MM.1S (cell line): ENCODE data around the gene MAFF.

ENCODE experiments used
- DNase-seq: peaks from one replicate; pipeline ENCODE4 v3.0.0-alpha.2; 2015
- H2AFZ ChIP-seq: fragments of 300-600 bp; sonication (generic); 2 replicates; pipeline ENCODE4 v1.6.0; 2016; ENCODE audit warnings: antibody characterized with exemption, low read length
- H3F3A ChIP-seq: fragments of 300-600 bp; sonication (generic); 2 replicates; pipeline ENCODE4 v1.6.1; 2016; ENCODE audit warnings: mild to moderate bottlenecking, antibody characterized with exemption, low read length, moderate library complexity, mixed read lengths; ENCODE audit not compliant: insufficient read depth
- H3K27ac ChIP-seq: fragments of 300-600 bp; sonication (generic); 2 replicates; pipeline ENCODE4 v1.5.1; 2016; ENCODE audit warnings: mild to moderate bottlenecking, low read length
- H3K27me3 ChIP-seq: fragments of 300-600 bp; sonication (generic); replicated peaks from 2 replicates; pipeline ENCODE4 v1.6.0; 2016; ENCODE audit warnings: low read length; ENCODE audit not compliant: insufficient read depth
- H3K36me3 ChIP-seq: fragments of 300-600 bp; sonication (generic); replicated peaks from 2 replicates; pipeline ENCODE4 v1.6.1; 2016; ENCODE audit warnings: mild to moderate bottlenecking, low read length, mixed read lengths; ENCODE audit not compliant: insufficient read depth
- H3K4me1 ChIP-seq: fragments of 300-600 bp; sonication (generic); 2 replicates; pipeline ENCODE4 v1.6.1; 2016; ENCODE audit warnings: low read length, mixed read lengths
- H3K4me2 ChIP-seq: fragments of 300-600 bp; sonication (generic); 2 replicates; pipeline ENCODE4 v1.6.0; 2016; ENCODE audit warnings: low read depth, low read length
- H3K4me3 ChIP-seq: fragments of 300-600 bp; sonication (generic); 2 replicates; pipeline ENCODE4 v1.5.1; 2016; ENCODE audit warnings: low read length, mixed read lengths
- H3K79me2 ChIP-seq: fragments of 300-600 bp; sonication (generic); 2 replicates; pipeline ENCODE4 v1.6.1; 2016; ENCODE audit warnings: mixed run types, low read length, mixed read lengths
- H3K9ac ChIP-seq: fragments of 300-600 bp; sonication (generic); 2 replicates; pipeline ENCODE4 v1.6.1; 2016; ENCODE audit warnings: low read length, mixed read lengths
- H3K9me2 ChIP-seq: fragments of 300-600 bp; sonication (generic); replicated peaks from 2 replicates; pipeline ENCODE4 v1.6.1; 2016; ENCODE audit warnings: mild to moderate bottlenecking, low read length, mixed read lengths; ENCODE audit not compliant: insufficient read depth
- H3K9me3 ChIP-seq: fragments of 300-600 bp; sonication (generic); replicated peaks from 2 replicates; pipeline ENCODE4 v1.6.1; 2016; ENCODE audit warnings: mild to moderate bottlenecking, low read length, mixed read lengths; ENCODE audit not compliant: insufficient read depth
- H4K20me1 ChIP-seq: fragments of 300-600 bp; sonication (generic); 2 replicates; pipeline ENCODE4 v1.6.1; 2016; ENCODE audit warnings: mild to moderate bottlenecking, low read length, moderate library complexity, mixed read lengths; ENCODE audit not compliant: insufficient read depth
- EZH2 ChIP-seq: fragments of 300-600 bp; sonication (generic); optimal IDR thresholded peaks from 2 replicates; pipeline ENCODE3; 2017; ENCODE audit warnings: low read depth, mild to moderate bottlenecking, antibody characterized with exemption, low read length, mixed read lengths
- EZH2phosphoT487 ChIP-seq: fragments of 300-600 bp; sonication (generic); IDR thresholded peaks from 2 replicates; pipeline ENCODE4 v1.6.1; 2018; ENCODE audit warnings: antibody characterized with exemption, low read length
- TF ChIP-seq, protein P1 (sequence below): fragments of 300-600 bp; sonication (generic); IDR thresholded peaks from 2 replicates; pipeline ENCODE4 v1.5.1; 2016; ENCODE audit warnings: antibody characterized with exemption, low read length, mixed read lengths

The MAFF gene

DNA sequence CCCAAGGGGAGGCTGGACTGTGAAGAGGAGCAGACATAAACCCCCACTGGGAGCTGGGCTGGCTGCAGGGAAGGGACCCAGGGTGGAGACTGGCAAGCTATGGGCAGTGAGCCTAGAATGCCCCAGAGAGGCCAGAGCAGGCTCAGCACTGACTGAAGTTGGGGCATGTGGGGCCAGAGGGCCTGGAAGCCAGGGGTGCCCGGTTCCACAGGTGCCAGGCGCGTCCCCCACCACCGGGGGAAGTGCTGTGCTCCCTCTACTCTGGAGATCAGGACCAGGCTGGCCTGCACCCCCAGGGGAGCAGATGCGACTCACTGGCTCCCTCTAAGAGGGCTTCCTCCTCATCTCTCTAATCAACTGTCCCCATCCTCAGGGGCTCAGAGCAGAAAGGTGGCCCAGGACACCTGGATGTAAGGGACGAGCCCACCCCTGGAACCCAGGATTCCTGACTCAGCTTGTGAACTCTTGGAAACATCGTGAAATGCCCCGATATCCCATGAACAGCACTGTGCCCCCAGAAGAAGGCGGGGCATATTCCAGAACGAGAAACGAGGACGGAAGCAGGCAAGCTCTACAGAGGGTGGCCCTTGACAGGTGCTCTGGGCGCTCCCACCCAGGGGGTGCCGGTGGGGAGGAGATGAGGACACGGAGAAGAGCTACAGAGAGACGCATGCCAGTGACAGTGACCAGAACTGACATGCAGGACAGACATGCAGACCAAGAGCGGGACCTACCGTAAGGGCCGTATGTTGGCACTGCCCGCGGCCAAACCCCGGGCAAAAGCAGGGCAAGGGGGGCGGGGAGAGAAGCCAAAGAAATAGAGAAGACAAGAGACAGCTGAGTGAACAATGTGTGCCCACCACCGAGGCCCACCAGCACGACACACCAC is 20.4 kb downstream of the MAFF start:
- H4K20me1 ChIP-seq: no peaks in the 10 kb centered on the region
- no peaks in the 10 kb centered on the region for H3K9me3 ChIP-seq
- no peaks in the 10 kb centered on the region; the same call in 1 of the 2 replicates for H3K36me3 ChIP-seq
- H3K4me1 ChIP-seq: peaks cover 15% of the 10 kb centered on the region
- no peak overlapping the region for H3K27ac ChIP-seq
- peaks cover 4% of the 10 kb centered on the region; the same call in 1 of the 2 replicates for H3K79me2 ChIP-seq
- H3K4me2 ChIP-seq: no peak overlapping the region
- no peak overlapping the region for H3K9ac ChIP-seq
- no peak overlapping the region for H2AFZ ChIP-seq
- no peaks in the 10 kb centered on the region for H3K9me2 ChIP-seq
- no peak for DNase-seq
- TF ChIP-seq EZH2phosphoT487 (no peak), EZH2 (no peak)
- TF ChIP-seq, protein P1, sequence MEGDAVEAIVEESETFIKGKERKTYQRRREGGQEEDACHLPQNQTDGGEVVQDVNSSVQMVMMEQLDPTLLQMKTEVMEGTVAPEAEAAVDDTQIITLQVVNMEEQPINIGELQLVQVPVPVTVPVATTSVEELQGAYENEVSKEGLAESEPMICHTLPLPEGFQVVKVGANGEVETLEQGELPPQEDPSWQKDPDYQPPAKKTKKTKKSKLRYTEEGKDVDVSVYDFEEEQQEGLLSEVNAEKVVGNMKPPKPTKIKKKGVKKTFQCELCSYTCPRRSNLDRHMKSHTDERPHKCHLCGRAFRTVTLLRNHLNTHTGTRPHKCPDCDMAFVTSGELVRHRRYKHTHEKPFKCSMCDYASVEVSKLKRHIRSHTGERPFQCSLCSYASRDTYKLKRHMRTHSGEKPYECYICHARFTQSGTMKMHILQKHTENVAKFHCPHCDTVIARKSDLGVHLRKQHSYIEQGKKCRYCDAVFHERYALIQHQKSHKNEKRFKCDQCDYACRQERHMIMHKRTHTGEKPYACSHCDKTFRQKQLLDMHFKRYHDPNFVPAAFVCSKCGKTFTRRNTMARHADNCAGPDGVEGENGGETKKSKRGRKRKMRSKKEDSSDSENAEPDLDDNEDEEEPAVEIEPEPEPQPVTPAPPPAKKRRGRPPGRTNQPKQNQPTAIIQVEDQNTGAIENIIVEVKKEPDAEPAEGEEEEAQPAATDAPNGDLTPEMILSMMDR: no peak
- no peak overlapping the region for H3K4me3 ChIP-seq
- peaks cover 6% of the 10 kb centered on the region; the same call in 1 of the 2 replicates for H3F3A ChIP-seq
- no peaks in the 10 kb centered on the region for H3K27me3 ChIP-seq

DNA sequence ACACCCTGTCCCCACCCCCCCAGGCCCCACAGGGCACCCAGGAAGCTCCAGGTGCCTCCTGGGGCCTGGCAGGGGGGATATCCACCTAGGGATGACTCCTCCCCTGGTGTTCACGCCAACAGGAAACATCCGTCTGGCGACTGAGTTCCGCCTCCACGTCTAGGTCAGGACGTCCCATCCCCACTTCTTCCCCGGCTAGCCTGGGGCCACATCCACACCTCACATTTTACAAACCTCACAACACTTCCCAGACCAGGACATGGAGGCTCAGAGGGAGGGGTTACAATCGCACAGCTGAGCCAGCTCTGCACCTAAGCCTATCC is 21.0 kb downstream of the MAFF start:
- Histone ChIP-seq H3K27me3 (no peaks in the 10 kb centered on the region), H3F3A (peaks cover 6% of the 10 kb centered on the region; the same call in 1 of the 2 replicates), H3K4me1 (peaks cover 14% of the 10 kb centered on the region), H3K79me2 (peaks cover 4% of the 10 kb centered on the region; the same call in 1 of the 2 replicates), H3K9me2 (no peaks in the 10 kb centered on the region), H2AFZ (no peak overlapping the region), H3K27ac (no peak overlapping the region), H3K4me3 (no peak overlapping the region), H3K9me3 (no peaks in the 10 kb centered on the region), H4K20me1 (no peaks in the 10 kb centered on the region), H3K36me3 (no peaks in the 10 kb centered on the region; the same call in 1 of the 2 replicates), H3K9ac (no peak overlapping the region), H3K4me2 (no peak overlapping the region)
- DNase-seq: no peak
- TF ChIP-seq EZH2: no peak
- TF ChIP-seq, protein P1: no peak
- no peak for TF ChIP-seq EZH2phosphoT487

DNA sequence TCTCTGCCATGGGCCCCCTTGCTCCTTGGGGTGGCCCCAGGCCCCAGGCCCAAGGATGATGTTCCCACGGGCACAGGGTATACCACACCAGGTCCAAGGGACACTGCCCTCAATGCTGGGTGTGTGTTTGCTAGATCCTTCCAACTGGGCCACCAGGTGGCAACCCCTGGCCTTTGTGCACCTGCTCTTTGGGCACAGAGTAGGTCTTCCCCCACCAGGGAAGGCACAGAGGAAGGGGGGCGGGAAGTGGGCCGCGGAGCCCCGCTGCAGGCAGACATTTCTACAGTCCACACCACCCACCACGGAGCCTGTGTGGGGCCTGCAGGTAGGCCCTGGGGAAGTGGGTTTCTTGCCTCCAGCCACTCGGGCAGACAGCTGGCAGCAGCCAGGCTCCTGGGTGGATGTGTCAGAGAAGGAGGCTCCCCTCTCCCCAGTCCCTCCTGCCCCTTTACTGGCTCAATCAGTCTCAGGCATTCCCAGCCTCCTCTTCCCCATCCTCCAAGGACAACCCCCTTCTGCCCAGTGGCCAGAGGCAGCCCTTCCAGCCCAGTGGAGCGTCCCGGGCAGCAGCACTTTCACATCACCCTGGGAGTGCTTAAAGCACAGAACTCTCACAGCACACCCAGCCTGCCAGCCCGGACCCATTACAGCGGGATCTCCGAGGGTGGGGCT is 21.6 kb downstream of the MAFF start:
- TF ChIP-seq EZH2 (no peak), EZH2phosphoT487 (no peak)
- TF ChIP-seq, protein P1: no peak
- H3K79me2 ChIP-seq: peaks cover 4% of the 10 kb centered on the region; the same call in 1 of the 2 replicates
- no peaks in the 10 kb centered on the region for H3K9me3 ChIP-seq
- H3K9me2 ChIP-seq: no peaks in the 10 kb centered on the region
- peaks cover 7% of the 10 kb centered on the region for H3K4me1 ChIP-seq
- no peak for DNase-seq
- H3K4me3 ChIP-seq: no peak overlapping the region
- H3F3A ChIP-seq: peaks cover 6% of the 10 kb centered on the region; the same call in 1 of the 2 replicates
- no peak overlapping the region for H3K4me2 ChIP-seq
- H3K27ac ChIP-seq: no peak overlapping the region
- H3K27me3 ChIP-seq: no peaks in the 10 kb centered on the region
- no peak overlapping the region for H3K9ac ChIP-seq
- no peaks in the 10 kb centered on the region; the same call in 1 of the 2 replicates for H3K36me3 ChIP-seq
- no peaks in the 10 kb centered on the region for H4K20me1 ChIP-seq
- no peak overlapping the region for H2AFZ ChIP-seq
